GM12873 (cell line): ENCODE data around the gene DPYSL3.

Experiments
- CTCF ChIP-seq: IDR thresholded peaks from 2 replicates; pipeline ENCODE4 v1.5.1; 2012; ENCODE audit warnings: low read depth, mild to moderate bottlenecking, moderate library complexity, low read length, control low read depth; ENCODE audit not compliant: insufficient read depth; ENCODE audit errors: missing control alignments

Gene DPYSL3

GRCh38 chr5:147390654-147391225, 119.1 kb downstream of the DPYSL3 start:
- no peak for TF ChIP-seq CTCF

GRCh38 chr5:147388184-147389108, 121.4 kb downstream of the DPYSL3 start:
- TF ChIP-seq CTCF: no peak

GRCh38 chr5:147387109-147387508, 122.8 kb downstream of the DPYSL3 start:
- TF ChIP-seq CTCF: no peak

- TF ChIP-seq CTCF: no peak
These were observed 125.3 kb downstream of the DPYSL3 start for GRCh38 chr5:147384346-147385193.

- no peak for TF ChIP-seq CTCF
These were observed 127.1 kb downstream of the DPYSL3 start for GRCh38 chr5:147382776-147383175.

- no peak for TF ChIP-seq CTCF
These were observed 128.3 kb downstream of the DPYSL3 start for GRCh38 chr5:147381555-147381954.

GRCh38 chr5:147377682-147378081, 132.2 kb downstream of the DPYSL3 start:
- TF ChIP-seq CTCF: no peak
